Activated naive CD4-positive, alpha-beta T cell treated with anti-CD3 and anti-CD28 coated beads, Interleukin-2, amount 50 U/mL, for 16 hours (primary cell): ENCODE measurements around the gene PHLDA2.

ENCODE experiments used
- DNase-seq: peaks from one replicate; pipeline ENCODE4 v3.0.0-alpha.2; 2020

Gene PHLDA2

DNA sequence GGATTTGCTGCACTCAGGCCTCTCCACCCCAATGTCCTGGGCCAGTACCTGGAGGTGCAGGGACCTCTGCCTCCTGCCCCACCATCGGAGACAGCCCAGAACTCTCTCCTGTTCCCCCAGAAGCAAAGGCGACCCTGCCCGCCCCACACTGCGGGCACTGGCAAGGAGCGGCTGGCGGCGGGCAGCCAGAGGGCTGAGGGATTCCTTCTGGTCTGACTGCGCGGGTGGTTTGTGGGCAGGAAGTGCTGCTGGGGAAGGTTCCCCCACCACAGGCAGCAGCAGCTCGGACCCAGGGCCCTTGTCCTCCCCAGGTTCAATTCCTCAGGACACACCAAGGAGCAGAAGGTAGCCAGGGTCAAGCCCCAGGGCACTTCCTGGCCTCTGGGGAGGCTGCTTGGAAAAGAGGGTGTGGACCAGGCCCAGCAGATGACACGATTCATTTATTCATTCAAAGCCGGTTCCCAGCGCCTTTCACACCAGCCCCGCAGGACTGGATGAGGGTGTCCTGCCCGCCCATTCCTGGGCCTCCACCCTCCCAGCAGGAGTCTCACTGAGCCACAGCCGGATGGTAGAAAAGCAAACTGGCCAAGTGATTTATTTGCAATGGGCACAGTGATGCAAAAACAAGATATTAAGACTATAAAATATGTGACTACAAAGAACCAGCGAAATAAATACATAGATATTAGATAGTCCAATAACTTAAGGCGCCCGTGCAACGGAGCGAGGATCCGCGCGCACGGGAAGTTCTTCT, 1.2 kb downstream of the PHLDA2 start:
- no peak for DNase-seq

DNA sequence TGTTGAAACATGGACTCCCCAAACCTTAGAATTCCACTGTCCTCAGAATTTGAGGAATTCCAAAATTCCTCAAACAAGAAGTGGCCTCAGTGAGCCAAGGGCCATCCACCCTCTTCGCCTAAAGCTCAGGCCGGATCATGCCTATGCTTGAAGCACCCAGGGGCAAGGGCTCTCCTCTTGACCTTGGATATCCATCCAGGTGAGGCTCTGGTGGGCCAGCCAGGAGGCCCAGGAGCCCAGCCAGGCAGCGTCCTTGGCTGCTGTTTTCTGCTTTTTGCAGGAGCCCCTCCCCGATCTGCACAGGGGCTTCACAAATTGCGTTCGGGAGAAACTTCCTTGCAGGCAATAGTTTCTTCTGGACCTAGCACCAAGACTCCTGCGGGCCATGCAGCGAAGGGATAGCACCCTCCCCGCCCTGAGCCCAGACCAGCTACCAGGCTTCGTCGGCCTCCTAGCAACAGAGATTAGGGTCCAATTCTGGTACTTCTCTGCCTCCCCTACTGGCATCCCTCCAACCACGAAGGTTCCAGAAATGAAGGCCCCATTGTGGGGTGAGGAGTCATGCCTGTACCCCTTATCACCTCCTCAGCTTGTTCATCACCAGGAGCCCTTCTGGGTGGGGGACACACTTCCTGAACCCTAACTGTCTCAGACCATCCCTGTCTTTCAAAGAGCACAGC, 2.0 kb downstream of the PHLDA2 start:
- DNase-seq, result no peak

- no peak for DNase-seq
These were observed 2.6 kb downstream of the PHLDA2 start for GRCh38 chr11:2926611-2927051.

- DNase-seq, result no peak
These were observed 4.2 kb downstream of the PHLDA2 start for GRCh38 chr11:2924821-2925675.

GRCh38 chr11:2924381-2924780, 4.8 kb downstream of the PHLDA2 start:
- no peak for DNase-seq

DNA sequence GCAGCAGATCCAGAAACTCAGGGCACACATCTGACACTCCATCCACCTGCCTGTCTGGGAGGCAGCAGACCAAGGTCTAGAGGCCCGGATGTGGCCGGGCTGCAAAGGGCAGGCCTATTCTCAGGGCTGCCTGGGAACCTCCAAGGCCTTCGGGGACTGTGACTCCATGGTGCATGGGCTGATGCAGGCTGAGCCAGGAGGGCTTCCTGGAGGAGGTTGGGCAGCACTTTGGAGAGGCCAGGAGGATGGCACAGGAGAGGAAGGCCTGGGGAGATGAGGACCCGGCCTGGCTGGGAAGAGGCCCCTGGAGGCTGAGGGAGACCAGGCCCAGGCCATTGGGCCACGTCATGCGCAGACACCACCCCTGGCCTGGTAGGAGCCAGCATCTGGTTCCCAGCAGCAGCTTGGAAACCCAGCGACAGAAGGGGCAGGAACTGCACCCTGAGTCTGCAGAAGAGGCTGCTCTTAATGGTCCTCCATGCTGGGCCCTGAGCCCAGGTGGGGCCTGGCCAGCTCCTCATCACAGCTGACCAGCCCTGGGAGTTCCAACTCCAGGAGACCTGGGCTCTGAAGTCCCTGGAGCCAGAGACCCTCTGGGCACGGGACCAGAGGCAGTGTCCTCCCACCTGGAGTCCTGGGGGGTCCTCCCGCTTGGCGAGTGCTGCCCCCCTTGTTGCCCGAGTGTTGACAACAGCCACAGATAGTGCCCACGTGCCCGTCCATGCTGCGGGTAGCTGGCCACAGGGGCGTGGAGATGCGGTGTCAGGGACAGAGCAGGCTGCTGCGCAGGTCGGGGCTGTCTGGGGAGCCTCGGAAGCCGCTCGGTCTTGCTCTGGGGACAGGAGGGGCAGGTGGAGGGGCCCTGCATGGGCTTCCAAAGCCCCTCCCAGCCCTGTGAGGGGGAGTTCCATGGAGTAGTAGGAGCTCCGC, 5.5 kb downstream of the PHLDA2 start:
- no peak for DNase-seq

DNA sequence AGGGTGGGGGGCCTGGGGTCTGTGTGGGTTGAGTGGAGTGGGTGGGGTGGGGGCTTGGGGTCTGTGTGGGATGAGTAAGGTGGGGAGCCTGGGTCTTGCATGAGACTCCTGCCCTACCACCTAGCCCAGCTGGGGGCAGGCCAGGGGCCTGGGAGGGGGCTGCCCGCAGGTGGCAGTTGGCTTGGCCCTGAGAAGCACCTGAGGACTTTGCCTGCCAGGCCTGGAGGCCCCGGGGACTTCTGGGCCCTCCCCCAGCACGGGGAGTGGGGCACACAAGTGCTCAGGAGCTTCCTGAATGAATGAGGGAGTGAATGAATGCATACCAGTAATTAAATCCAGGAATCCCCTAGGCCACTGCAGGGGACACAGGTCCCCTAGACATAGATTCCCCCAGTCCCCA, 6.6 kb downstream of the PHLDA2 start:
- DNase-seq, result no peak

GRCh38 chr11:2921742-2922493, 7.3 kb downstream of the PHLDA2 start:
- no peak for DNase-seq

DNA sequence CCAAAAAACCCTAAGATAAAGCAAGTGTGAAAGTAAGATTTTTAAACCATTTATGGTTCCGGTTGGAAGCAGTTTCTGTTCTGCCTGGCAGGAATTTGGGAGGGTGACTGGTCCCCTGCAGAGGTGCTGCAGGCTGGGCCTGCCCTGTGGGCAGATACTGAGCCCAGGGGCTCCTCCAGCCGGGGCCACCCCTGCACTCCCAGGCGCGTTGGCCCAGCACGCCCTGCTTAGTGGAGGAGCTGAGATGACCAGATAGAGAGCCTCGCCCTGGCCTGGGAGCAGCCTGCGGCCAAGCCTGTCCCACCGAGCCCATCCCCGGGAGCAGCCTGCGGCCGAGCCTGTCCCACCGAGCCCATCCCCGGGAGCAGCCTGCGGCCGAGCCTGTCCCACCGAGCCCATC, 8.0 kb downstream of the PHLDA2 start:
- DNase-seq, result no peak

- no peak for DNase-seq
These were observed 8.9 kb downstream of the PHLDA2 start for GRCh38 chr11:2920343-2920742.

- no peak for DNase-seq
These were observed 9.4 kb downstream of the PHLDA2 start for GRCh38 chr11:2919837-2920236.

DNA sequence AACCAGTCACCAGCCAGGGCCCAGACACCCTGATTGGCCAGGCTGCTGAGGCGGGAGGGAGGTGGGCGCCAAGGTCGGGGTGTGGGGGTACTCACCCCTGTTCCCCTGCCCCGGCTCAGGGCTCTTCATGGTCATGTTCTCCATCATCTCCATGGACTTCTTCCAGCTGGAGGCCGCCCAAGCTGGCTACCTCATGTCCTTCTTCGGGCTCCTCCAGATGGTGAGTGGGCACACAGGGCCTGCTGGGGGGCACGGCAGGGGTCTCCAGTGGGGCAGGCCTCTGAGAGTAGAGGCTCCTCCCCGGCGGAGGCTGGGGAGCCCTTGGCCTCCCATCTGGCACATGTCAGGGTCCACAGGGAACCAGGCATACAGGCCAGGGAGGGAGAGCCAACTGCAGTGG, 10.0 kb downstream of the PHLDA2 start:
- DNase-seq, result no peak

GRCh38 chr11:2917842-2918490, 11.3 kb downstream of the PHLDA2 start:
- DNase-seq, result no peak

GRCh38 chr11:2916892-2917645, 12.2 kb downstream of the PHLDA2 start:
- no peak for DNase-seq

DNA sequence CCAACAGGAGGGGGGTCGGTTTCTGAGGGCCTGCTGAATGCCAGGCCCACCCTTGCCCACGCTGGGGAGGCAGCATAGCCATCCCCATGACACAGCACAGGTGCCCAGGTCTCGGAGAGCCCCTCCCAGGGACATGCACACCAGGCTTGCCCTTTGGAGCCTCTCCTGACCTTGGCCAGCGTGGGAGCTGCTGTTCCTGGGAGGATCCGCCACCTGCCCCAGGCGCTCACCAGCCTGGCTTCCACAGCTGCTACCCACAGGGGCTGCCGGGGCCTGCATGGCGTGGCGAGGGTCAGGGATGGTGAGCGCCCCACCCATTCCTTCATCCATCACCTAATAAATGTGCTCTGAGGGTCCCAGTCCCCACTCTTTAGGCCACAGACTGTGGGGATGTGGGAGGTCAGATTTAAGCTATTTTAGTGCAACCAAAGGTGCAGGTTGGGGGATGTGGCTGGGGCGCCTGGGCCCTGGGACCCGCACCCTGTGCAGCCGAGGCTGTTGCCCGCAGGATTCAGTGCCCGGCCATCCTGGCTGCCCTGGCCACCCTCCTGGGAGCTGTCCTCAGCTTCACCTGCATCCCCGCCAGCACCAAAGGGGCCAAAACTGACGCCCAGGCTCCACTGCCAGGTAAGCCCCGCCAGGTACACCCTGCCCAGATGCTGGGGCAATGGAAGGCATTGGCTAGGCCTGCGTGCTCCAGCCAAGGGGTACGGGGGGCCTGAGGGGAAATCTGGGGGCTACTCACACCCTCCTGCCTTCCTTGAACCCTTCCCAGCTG, 12.9 kb downstream of the PHLDA2 start:
- no peak for DNase-seq

- no peak for DNase-seq
These were observed 13.7 kb downstream of the PHLDA2 start for GRCh38 chr11:2915473-2915872.

DNA sequence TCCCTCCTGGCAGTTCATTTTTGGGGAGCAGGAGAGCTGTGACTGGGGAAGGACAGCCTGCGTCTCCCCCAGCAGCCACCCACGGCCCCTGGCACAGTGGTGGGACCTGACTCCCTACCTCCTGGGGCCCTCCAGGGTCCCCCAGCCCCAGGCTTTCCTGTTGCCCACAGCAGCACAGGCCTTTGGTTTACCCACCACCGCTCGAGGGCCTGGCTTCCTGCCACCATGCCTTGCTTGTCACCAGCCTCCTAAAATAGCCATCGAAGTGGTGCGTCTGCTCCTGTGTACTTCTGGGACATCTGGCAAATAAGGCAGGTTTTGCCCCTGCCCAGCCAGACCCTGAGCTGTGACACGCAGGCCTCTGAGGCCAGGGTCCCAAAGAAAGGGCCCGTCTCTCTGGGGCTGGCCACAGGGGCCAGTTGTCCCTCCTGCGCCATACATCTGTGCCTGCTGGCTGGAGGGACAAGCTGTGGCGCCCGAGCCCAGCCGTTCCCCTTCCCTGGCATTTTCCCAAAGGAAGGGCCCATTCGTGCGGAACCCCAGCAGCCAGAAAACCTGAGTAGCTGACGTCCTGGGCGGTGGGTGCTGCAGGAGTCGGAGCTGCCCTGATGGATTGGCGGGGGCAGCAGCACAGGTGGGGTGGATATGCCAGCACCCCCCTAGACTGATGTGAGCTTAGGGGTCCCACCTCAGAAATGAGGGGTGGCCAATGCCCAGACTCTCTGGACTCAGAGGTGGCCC, 14.6 kb downstream of the PHLDA2 start:
- DNase-seq, result no peak

- DNase-seq, result no peak
These were observed 15.4 kb downstream of the PHLDA2 start for GRCh38 chr11:2913776-2914175.

DNA sequence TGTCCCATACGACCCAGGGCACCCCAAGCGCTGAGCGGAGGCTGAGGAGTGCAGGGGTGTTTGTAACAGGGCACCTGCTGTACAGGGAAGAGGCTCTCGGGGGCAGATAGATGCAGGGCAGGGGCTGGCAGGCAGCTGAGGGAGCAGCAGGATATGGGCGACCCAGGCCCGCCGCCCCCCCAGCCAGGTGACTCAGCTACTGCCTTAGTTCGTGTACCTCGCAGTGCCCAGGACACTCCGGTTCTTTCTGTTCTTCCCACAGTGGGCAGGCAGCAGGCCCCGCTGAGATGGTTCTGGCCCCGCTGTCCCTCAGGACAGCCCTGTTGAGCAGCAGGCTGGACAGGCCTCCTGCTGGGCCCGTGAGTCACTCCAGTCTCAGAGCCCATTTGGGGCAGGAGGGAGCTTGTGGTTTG, 16.2 kb downstream of the PHLDA2 start:
- no peak for DNase-seq
